A673 (cell line): ENCODE results near the gene MAST1. TPM values are rescaled to one million over a fixed set of nuclear protein-coding genes. Genes with fewer than 3 reads are reported as not detected.
A peak's percentile ranks its signal among the peaks of the same experiment; 100 is the strongest.
"Not testable (repeated sequence)": the region's sequence is repeated elsewhere in the genome, so short reads cannot be mapped to it uniquely, and the experiment has no call there.

ENCODE experiments used
- BruUV-seq: library from RNA; stranded (reverse); fragments of 400-500 nt; replicated peaks from 2 replicates; lab custom pipeline; 2021; lab: Mats Ljungman, UMichigan
- CTCF ChIA-PET: fragments of 300-600 bp; sonication (Branson Sonifier 250); formaldehyde crosslinking; loops from one replicate; lab custom pipeline; 2022; ENCODE audit warnings: antibody characterized with exemption; lab: Charles Lee
- POLR2A ChIA-PET: fragments of 300-600 bp; sonication (Branson Sonifier 250); formaldehyde crosslinking; loops from one replicate; lab custom pipeline; 2022; ENCODE audit warnings: antibody characterized with exemption; ENCODE audit not compliant: low non-redundant PET; lab: Charles Lee
- DNase-seq: peaks from one replicate; pipeline ENCODE4 v3.0.0-alpha.2; 2015; ENCODE audit warnings: low spot score
- H3K27ac ChIP-seq: fragments of 200-600 bp; sonication (generic); 2 replicates; pipeline ENCODE4 v1.5.1; 2016; ENCODE audit warnings: mixed run types, low read depth, mild to moderate bottlenecking, mixed read lengths, antibody characterized with exemption, low read length; ENCODE audit not compliant: poor library complexity, severe bottlenecking
- H3K27me3 ChIP-seq: fragments of 200-600 bp; sonication (generic); replicated peaks from 2 replicates; pipeline ENCODE4 v1.6.1; 2017; ENCODE audit warnings: mixed run types, low read depth, mild to moderate bottlenecking, mixed read lengths, antibody characterized with exemption, low read length; ENCODE audit not compliant: insufficient read depth, poor library complexity
- H3K36me3 ChIP-seq: fragments of 200-600 bp; sonication (generic); 2 replicates; pipeline ENCODE4 v1.6.1; 2016; ENCODE audit warnings: mixed run types, mild to moderate bottlenecking, mixed read lengths, antibody characterized with exemption, low read length; ENCODE audit not compliant: insufficient read depth, poor library complexity, severe bottlenecking
- H3K4me1 ChIP-seq: fragments of 200-600 bp; sonication (generic); 2 replicates; pipeline ENCODE4 v1.6.1; 2017; ENCODE audit warnings: mixed run types, mild to moderate bottlenecking, mixed read lengths, antibody characterized with exemption, low read length; ENCODE audit not compliant: insufficient read depth, poor library complexity, severe bottlenecking
- H3K4me3 ChIP-seq: fragments of 200-600 bp; sonication (generic); 2 replicates; pipeline ENCODE4 v1.5.1; 2016; ENCODE audit warnings: low read depth, mixed run types, mild to moderate bottlenecking, mixed read lengths, low read length; ENCODE audit not compliant: poor library complexity, severe bottlenecking
- H3K9me3 ChIP-seq: fragments of 200-600 bp; sonication (generic); 2 replicates; pipeline ENCODE4 v1.6.1; 2016; ENCODE audit warnings: mixed run types, low read depth, mild to moderate bottlenecking, mixed read lengths, antibody characterized with exemption, low read length; ENCODE audit not compliant: poor library complexity, severe bottlenecking
- CTCF ChIP-seq: fragments of 300-800, 200-600 bp; sonication (generic); conservative IDR thresholded peaks from 2 replicates; pipeline ENCODE4 v1.5.1; 2017; ENCODE audit warnings: low read depth, mild to moderate bottlenecking, antibody characterized with exemption, low read length, moderate library complexity, mixed read lengths
- EZH2 ChIP-seq: fragments of 200-600 bp; sonication (generic); IDR thresholded peaks from 2 replicates; pipeline ENCODE4 v1.6.1; 2017; ENCODE audit warnings: borderline replicate concordance, low read depth, mild to moderate bottlenecking, mixed read lengths, antibody characterized with exemption, low read length; ENCODE audit not compliant: poor library complexity, severe bottlenecking
- intact Hi-C: fragments of 100-400 bp; cut with micrococcal nuclease; formaldehyde crosslinking; loops from one replicate; pipeline ENCODE4 v1.10.0; 2022; ENCODE audit not compliant: unreplicated experiment
- total RNA-seq: library from RNA; stranded (reverse); gene quantifications from 2 replicates; pipeline ENCODE4 v1.2.3, GENCODE V29; 2021

The MAST1 gene
- total RNA-seq, 1 experiment from 2014 or later = 22.2 TPM

GRCh38 chr19:12806242-12807081 is 31.9 kb upstream of the MAST1 start, which contains the start of gene RNASEH2A:
Gene RNASEH2A (plus strand): TSS chr19:12806584. CDS start chr19:12806674, 90 bp downstream.
- DNase-seq = peak; percentile 97
- H3K36me3 ChIP-seq = peaks cover 16% of the 10 kb centered on the region
- peaks cover 9% of the 10 kb centered on the region for H3K4me1 ChIP-seq
- no peaks in the 10 kb centered on the region for H3K9me3 ChIP-seq
- TF ChIP-seq EZH2 (no peak), CTCF (no peak)
- ChIA-PET CTCF (no interaction called here), POLR2A (no interaction called here)
- no TSS peak for BruUV-seq
- H3K4me3 ChIP-seq = peak within 1 kb of the TSS; percentile 91
- intact Hi-C loops = no loop called here
- peak within 1 kb of the TSS; percentile 89 for H3K27ac ChIP-seq
- no peaks in the 10 kb centered on the region for H3K27me3 ChIP-seq

GRCh38 chr19:12815088-12815487 is 23.2 kb upstream of the MAST1 start:
- Histone ChIP-seq H3K9me3 (no peaks in the 10 kb centered on the region), H3K4me3 (no peak overlapping the region), H3K36me3 (peaks cover 22% of the 10 kb centered on the region), H3K27me3 (no peaks in the 10 kb centered on the region), H3K27ac (no peak overlapping the region), H3K4me1 (no peaks in the 10 kb centered on the region)
- CTCF ChIA-PET = no interaction called here
- no peak for DNase-seq
- TF ChIP-seq EZH2 = no peak
- no peak for TF ChIP-seq CTCF
- intact Hi-C loops = no loop called here
- POLR2A ChIA-PET = no interaction called here
- no TSS peak for BruUV-seq

GRCh38 chr19:12817188-12817587 is 21.1 kb upstream of the MAST1 start:
- BruUV-seq, CTCF ChIA-PET: not testable (repeated sequence)

GRCh38 chr19:12817810-12818209 is 20.5 kb upstream of the MAST1 start:
- H3K36me3 ChIP-seq = peaks cover 13% of the 10 kb centered on the region
- CTCF ChIA-PET, H3K9me3 ChIP-seq, POLR2A ChIA-PET, H3K27me3 ChIP-seq, DNase-seq, H3K4me1 ChIP-seq, H3K4me3 ChIP-seq, intact Hi-C loops, BruUV-seq, H3K27ac ChIP-seq: not testable (repeated sequence)

More at GRCh38 chr19:12817188-12817587, 21.1 kb upstream of the MAST1 start:
- intact Hi-C loops, H3K27me3 ChIP-seq, H3K4me3 ChIP-seq, H3K27ac ChIP-seq, H3K9me3 ChIP-seq, POLR2A ChIA-PET, H3K4me1 ChIP-seq, DNase-seq: not testable (repeated sequence)
- peaks cover 14% of the 10 kb centered on the region for H3K36me3 ChIP-seq
